ENCODE measurements around the gene ABCF2.

DNA sequence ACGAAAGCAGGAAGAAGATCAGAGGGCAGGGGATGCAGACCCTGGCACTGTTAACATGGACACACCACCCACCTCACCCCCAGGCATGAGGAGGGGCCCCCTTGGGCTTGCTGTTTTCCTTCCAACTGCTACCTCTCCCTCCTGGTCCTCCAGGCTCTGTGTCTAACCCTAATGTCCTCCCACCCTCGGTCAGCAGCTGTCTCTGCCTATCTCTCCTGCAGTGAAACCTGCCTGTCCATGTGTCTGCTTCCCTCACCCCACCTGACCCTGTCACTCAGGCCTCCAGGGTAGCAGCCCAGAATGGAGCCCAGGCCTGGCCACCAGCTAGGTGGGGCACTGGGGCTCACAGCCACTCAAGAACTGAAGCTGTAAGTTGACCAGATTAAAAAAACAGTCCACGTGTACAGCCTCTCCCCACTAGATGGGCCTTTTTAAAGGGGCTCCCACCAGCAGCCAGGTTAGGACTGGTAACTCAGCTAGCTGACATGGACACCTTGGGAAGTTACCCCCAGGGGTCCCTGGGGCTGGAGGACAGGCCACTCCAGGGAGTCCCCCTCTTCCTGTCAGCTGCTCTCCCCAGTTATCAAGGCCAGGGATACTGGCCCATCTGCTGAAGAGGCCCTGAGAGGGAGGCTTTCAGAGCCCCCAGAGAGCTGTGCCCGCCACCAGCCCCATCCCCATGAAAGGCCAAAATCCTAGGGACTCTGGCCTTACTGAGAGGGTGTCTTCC, 20.0 kb upstream of the ABCF2 start:
- TF ChIP-seq, protein P1, sequence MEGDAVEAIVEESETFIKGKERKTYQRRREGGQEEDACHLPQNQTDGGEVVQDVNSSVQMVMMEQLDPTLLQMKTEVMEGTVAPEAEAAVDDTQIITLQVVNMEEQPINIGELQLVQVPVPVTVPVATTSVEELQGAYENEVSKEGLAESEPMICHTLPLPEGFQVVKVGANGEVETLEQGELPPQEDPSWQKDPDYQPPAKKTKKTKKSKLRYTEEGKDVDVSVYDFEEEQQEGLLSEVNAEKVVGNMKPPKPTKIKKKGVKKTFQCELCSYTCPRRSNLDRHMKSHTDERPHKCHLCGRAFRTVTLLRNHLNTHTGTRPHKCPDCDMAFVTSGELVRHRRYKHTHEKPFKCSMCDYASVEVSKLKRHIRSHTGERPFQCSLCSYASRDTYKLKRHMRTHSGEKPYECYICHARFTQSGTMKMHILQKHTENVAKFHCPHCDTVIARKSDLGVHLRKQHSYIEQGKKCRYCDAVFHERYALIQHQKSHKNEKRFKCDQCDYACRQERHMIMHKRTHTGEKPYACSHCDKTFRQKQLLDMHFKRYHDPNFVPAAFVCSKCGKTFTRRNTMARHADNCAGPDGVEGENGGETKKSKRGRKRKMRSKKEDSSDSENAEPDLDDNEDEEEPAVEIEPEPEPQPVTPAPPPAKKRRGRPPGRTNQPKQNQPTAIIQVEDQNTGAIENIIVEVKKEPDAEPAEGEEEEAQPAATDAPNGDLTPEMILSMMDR (IDR thresholded peaks at IDR 0.05): no peak
- TF ChIP-seq POLR2AphosphoS5 (IDR thresholded peaks at IDR 0.05): no peak
